ENCODE results near the gene COX4I1.

The COX4I1 gene

DNA sequence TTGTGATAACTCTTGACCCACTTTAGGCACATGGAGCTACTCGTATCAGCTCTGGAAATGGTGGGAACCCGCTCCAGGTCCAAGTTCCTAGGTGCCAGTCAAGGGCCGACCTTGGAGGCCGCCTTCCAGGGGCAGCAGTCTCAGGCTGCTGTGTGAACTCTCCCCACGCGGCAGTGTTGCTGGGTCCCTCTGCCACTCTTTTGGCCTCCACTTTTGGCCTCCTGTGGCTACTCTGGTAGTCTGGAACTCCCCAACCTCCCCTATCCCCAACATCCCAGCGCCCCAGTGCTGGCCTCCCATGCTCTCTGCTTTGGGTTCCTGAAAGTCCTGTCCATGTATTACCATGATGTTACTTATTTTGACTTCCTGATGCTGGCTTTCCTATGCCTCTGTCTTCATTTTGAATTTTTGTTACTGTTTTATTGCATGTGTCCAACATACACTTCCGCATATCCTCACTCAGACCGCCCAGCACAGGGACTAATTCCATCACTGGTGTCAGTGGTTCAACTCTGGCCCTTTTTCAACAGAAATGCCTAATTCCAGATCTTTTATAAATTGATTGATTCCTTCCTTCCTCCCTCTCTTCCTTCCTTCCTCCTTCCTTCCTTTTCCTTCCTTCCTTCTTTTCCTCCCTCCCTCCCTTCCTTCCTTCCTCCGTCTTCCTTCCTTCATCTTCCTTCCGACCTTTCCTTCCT, 44.1 kb downstream of the COX4I1 start:
- no peak for DNase-seq

DNA sequence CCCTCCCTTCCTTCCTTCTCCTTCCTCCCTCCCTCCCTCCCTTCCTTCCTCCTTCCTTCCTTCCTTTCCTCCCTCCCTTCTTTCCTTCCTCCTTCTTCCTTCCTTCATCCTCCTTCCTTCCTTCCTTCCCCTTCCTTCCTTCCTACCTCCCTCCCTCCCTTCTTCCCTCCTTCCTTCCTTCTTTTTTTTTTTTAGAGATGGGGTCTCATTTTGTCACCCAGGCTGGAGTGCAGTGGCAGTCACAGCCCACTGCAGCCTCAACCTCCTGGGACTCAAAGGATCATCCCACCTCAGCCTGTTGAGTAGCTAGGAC, 44.6 kb downstream of the COX4I1 start:
- no peak for DNase-seq

DNA sequence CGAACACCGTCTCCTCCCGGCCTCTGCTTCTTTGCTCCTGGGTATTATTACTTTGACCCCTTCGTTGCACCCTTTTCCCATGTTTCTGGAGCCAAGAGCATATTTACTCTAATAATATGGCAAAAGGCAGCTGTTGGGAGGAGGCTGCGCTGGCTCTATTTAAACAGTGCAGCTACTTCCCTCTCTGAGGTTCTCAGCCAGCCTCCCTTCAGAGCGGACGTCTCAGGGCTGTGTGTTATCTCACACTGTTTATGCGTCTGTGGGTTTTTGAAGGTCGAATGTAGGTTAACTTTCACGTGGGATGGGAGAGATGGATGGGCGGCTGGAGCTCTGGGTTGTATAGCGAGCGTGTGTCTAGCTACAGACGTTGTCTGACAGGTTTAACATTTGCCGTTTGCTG, 45.3 kb downstream of the COX4I1 start:
- DNase-seq = peak; percentile 48 to 65 (median 51)

DNA sequence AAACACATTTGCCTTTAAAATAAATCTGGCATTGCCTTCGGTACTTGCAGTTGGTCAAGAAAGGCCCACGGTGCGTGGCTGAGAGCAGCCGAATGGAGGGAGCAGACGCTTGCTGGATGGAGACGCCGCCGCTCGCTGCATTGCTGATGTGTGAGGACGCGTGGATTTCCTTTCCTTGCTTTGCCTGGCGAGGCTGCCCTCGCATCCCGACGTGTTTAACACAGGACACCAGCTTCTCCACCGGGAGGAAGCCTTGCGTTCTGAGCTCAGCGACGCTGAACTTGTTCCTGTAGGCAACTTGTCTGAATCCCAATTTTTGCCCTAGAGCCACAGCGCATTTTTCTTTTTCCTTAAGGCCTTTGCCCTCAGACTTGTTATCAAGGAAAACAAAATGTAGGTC, 45.8 kb downstream of the COX4I1 start:
- DNase-seq = no peak

DNA sequence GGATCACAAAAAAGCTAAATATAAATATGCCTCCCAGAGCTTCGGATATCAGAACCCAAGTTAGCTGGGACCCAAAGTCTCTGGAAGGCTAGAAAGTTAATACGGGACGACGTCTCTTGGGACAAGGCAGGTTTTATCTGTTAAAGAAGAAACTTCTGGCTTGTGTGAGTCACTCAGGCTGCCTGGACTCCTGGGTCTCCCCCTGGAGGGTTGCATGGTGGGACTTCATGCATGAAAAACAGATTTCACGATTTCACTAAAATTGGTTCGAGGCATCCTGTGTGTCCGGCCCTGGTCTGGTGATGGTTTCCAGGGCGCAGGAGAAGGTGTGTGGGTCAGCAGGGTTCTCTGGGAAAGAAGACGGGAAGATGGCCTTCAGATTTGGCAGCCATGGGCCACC, 47.0 kb downstream of the COX4I1 start:
- no peak for DNase-seq

DNA sequence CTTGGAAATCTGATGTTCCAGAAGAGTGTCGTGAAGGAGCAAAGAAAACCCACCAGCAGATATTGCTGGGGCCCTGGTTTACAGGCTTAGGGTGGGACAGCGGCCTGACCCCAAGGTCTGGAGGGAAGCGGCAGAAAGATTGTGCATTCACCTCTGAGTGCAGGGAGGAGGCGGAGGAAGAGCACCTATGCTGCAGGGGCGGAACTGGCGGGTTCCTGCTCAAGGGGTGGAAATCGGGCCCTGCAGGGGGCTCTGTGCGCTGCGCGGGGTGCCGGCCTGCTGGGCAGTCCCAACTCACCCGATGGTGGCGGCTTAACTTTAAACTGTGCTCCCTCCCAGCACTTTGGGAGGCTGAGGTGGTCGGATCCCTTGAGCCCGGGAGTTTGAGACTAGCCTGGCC, 47.5 kb downstream of the COX4I1 start:
- no peak for DNase-seq

DNA sequence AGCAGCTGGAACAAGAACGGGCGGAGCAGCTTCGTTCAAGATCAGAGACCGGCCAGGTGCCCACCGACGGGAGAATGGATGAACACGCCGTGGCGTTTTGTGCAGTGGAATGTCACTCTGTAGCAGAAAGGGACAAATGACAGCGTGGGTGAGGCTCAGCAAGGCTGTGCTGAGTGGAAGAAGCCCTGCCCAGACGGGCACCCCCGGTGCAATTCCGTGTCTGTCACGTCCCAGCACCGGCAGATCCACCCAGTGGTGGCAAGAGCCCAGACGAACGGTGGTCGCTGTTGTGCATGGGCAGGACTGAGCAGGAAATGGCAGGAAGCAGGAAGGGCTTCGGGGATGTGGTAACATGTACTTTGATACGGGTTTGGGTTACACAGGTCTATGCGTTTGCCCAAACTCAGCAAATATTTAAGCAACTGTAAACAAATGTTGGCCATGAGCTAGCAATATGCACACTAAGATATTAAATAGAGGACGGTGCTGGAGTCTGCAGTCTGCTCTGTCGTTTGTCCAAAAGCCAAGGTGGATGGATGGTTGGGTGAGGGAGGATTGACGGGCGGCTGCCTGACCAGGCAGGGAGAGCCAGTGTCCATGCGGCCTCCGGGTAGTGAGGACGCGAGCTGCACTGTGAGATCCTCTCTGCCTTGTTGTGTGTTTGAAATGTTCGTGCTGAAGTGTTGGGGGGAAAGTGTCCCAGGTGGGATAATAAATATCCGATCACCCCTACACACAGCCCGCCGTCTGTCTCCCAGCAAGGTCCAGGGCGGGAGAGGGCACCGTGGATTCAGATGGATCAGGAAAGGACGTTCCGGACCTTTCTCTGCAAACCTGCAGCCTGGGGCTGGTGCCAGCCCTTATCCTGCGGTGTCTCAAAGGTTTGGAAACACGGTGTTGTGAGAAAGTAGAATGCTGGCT, 48.4 kb downstream of the COX4I1 start:
- DNase-seq = no peak

DNA sequence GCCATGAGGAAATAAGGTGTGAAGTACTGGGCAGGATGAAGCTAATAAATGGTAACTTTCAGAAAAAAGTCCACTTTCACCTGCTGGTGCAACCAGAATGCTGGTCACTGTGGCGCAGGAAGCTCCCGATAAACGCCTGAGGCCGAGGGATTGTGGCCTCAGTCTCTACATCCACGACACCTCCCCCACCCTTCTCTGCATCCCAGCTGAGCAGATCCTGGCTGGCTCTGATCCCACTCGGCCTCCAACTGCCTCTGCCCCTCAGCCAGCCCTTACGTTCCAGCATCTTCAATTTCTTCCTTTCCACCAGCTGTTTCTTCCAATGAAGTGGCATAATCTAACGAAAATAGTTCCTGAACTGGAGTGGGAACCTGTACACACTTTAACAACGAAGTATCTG, 49.5 kb downstream of the COX4I1 start:
- DNase-seq = no peak

DNA sequence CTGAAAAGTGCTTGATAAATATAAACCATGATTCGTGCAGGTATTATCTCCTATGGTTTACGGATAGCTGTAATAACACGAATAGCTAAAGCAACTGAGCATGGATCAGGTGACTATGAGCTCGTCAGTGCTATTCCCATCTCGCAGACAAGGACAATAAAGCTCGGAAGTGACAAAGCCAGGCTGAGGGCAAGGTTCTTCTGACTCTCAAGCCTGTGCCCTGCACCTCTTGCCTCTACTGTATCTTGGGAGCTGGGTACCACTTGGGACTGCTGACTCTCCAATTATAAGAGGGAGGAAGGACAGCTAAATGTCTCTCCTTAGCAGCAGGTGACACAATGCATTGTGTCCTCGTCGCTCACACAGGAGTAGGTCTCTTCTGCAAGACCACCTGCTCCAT, 49.9 kb downstream of the COX4I1 start:
- DNase-seq = no peak

DNA sequence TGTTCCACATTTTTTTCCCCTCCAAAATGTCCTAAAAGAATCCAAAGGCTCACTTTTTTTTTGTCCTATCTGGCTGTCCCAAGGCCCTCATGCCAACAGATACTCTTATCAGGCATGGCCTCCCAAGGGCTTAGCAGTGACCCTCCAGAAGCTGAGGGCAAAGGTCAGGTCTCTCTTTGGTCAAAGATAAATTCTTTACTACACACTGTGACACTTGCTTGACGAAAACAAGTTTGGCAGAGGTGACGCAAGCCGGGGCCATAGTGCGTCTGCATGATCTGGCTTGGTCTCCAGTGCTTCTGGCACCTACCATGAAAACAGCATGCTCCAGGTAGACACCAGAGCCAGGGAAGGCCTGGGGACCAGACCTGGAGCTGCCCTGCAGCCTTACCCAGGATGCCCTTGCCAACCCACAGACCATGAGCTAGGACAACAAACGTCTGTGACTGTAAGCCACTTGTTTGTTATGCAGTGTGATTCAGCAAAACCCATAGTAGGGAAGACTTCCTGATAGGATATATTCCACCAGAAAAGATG, 50.9 kb downstream of the COX4I1 start:
- no peak for DNase-seq

DNA sequence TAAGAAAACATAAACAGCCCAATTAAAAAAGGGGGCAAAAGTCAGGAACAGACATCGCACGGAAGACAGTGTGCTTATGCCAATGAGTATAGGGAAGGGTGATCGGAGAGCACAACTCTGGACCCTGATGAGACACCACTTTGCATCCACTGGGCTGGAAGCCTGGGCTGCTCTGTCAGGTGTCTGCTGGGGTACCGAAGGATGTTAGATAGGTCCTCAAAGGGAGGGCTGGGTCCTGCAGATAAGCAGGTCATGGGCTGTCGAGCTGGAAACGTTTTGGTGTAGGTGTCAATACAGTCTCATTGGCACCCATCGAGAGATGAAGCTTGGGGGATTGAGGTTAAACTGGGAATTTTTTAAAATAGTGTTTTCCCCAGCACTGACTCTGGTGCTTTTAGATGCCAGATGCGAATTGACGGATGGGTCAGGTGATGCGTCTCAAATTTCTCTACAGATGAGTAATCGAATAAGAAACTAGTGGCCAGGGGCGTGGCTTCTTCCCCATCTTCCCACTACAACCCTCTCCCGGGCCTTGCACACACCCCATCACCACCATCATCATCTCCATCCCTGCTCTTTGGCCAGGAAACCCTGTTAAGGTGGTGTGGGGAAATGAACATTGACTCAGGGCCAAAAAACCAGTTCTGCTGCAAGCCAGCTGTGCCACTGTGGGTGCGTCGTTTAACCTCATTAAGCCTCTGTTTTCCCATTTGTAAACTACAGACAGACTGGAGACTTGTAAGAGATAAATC, 51.7 kb downstream of the COX4I1 start:
- DNase-seq = peak; percentile 74 to 83 (median 83)

DNA sequence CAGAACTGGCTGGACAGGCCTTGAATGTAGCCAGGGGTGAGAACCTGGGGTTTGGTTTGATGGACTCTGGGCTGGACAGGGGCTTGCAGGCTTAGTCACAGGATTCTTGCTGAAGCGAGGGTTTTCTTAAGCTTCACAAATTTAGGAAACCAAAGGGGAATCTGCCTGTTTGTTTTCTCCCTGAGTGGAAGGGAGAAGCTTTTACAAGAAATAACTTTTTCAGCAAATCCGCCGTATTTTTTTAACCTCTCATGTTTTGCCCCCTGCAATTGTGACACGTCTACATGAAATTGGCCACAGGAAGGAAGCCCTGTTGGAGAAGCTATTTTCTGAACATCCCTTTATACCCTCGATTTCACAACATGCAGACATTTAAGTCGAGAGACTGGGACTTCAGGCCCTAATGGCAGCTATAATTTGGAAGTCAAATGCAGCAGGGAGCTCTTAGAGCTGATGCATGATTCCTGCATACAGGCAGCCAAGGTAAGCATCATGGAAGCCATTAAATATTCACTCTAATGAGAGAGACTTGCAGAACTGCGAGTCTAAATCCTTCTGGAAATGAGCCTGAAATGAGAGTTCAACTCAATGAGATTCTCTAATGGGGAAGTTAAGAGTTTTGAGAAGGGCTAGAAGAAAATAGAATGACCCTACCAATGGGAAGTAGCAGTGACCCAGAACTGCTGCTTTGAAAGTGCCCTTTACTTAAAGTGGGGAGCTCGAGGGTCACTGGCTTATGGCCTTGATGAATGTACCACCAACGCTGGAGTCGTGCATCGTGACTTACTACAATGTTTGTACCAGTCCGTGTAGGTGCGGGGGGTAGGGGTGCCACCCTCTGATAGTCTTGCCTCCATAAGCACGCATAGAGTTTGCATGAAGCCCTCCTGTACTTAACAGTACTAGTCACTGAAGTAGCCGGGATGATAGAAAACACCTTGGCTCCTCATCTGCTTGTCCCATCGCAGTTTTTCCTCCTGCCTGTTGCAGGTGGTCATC, 54.4 kb downstream of the COX4I1 start:
- DNase-seq = peak; percentile 73 to 86 (median 77)

DNA sequence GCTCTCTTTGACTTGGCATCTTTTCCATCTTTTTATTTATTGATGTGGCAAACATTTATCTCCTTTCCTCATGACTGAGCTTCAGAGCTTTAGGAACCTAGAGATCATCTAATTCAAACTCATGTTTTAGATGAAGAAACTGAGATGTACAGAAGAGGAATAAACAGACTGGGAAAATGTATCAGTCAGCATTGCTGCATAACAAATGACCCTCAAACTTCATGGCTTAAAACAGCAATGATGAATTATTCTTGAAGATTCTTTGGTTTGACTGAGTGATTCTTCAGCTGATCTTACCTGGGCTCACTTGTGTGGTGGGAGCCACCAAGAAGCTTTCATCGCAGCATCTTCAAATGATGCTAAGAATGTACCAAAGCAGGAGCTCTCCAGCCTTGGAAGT, 55.4 kb downstream of the COX4I1 start:
- no peak for DNase-seq

DNA sequence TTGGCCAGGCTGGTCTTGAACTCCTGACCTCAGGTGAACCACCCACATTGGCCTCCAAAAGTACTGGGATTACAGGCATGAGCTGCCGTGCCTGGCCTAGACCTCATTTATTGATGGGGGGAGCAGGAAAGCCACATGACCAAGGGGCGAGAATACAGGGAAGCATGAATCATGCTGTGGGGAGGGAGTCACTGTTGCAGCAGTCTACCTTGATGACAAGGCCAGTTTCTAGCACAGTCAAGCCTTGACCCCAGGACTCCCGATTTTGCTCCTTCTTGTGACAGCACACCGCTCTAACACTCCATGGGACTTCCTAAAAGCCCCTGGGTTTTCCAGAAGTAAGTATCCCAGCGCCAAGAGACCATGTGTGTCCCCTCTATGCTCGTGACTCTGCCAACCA, 56.6 kb downstream of the COX4I1 start:
- peak; percentile 53 to 61 (median 53) for DNase-seq

DNA sequence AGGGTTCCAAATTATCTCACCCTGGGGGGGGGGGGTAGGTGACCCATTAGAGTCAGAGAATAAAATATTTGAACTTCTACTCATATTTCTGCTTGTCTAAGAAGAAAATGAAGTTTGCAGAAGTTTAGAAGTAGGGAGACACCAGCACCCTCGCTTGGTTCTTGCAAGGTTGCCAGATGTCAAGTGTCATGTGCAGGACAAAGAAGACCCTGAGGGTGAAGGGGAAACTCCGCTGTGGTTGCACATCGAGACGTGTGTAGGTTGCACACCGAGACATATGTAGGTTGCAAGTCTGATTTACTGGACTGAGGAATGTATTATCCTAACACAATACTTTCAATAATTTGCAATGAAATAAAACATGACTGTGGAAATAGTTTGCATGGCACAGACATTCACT, 57.1 kb downstream of the COX4I1 start:
- peak; percentile 62 to 66 (median 64) for DNase-seq

All from suppressor macrophage treated with lipopolysaccharide for 1 hour (primary cell).